ENCODE results near the gene PRICKLE2.

Gene PRICKLE2

GRCh38 chr3:64187065-64187959 is 38.0 kb downstream of the PRICKLE2 start (continued):
- peak; percentile 80 for TF ChIP-seq PRDM10 (tag by site-specific recombination; IDR thresholded peaks at IDR 0.05)
- no peak for TF ChIP-seq ZNF341 (tag by site-specific recombination; IDR thresholded peaks at IDR 0.05; ENCODE audit: low read depth)
- no peak for TF ChIP-seq MYNN (tag by site-specific recombination; IDR thresholded peaks at IDR 0.05; ENCODE audit: borderline replicate concordance)
- no peak for TF ChIP-seq ZNF354C (tag by site-specific recombination; IDR thresholded peaks at IDR 0.05; ENCODE audit: borderline replicate concordance, low read depth)
- no peak for TF ChIP-seq ZNF19 (tag by site-specific recombination; IDR thresholded peaks at IDR 0.05; ENCODE audit: low read depth)
- no peak for TF ChIP-seq ZNF837 (tag by site-specific recombination; IDR thresholded peaks at IDR 0.05)
- TF ChIP-seq REPIN1 (tag by site-specific recombination; IDR thresholded peaks at IDR 0.05; ENCODE audit: low read depth), result no peak
- TF ChIP-seq ZNF280D (tag by site-specific recombination; IDR thresholded peaks at IDR 0.05), result no peak
- no peak for TF ChIP-seq ZNF280C (tag by site-specific recombination; IDR thresholded peaks at IDR 0.05)
- no peak for TF ChIP-seq ZNF184 (tag by site-specific recombination; IDR thresholded peaks at IDR 0.05)
- no peak for TF ChIP-seq REST (tag by site-specific recombination; IDR thresholded peaks at IDR 0.05)
- no peak for TF ChIP-seq MEIS1 (CRISPR knock-in tag; IDR thresholded peaks at IDR 0.05; ENCODE audit: borderline replicate concordance)
- TF ChIP-seq ZNF37A (tag by site-specific recombination; IDR thresholded peaks at IDR 0.05), result no peak
- no peak for TF ChIP-seq PBX3 (CRISPR knock-in tag; IDR thresholded peaks at IDR 0.05)
- no peak; the same call in 1 of the 2 replicates for TF ChIP-seq ZNF664 (tag by site-specific recombination; IDR thresholded peaks at IDR 0.05)
- peak; percentile 80 for TF ChIP-seq KLF8 (tag by site-specific recombination; IDR thresholded peaks at IDR 0.05)
- TF ChIP-seq ZNF548 (tag by site-specific recombination; IDR thresholded peaks at IDR 0.05), result no peak
- TF ChIP-seq ZNF26 (tag by site-specific recombination; IDR thresholded peaks at IDR 0.05), result no peak
- no peak for TF ChIP-seq ZNF211 (tag by site-specific recombination; IDR thresholded peaks at IDR 0.05; ENCODE audit: low read depth)
- peak; percentile 91 for TF ChIP-seq ZNF398 (tag by site-specific recombination; IDR thresholded peaks at IDR 0.05)
- TF ChIP-seq PRDM1 (tag by site-specific recombination; IDR thresholded peaks at IDR 0.05), result peak; percentile 85

Data from HEK293 (cell line).